Stimulated activated CD4-positive, alpha-beta T cell treated with anti-CD3 and anti-CD28 coated beads, Interleukin-4, amount 100 ng/mL, for 4 hours (primary cell): Measurements from ENCODE around the gene RERG.
"Not testable (repeated sequence)": the region's sequence is repeated elsewhere in the genome, so short reads cannot be mapped to it uniquely, and the experiment has no call there.

Experiments used
- DNase-seq, 2 experiments: peaks; one replicate each; pipeline ENCODE4 v3.0.0-alpha.2; 2020

Gene RERG

GRCh38 chr12:15130541-15130940 lies 90.7 kb downstream of the RERG start:
- no peak for DNase-seq

- no peak for DNase-seq
These were observed 97.8 kb downstream of the RERG start for GRCh38 chr12:15123401-15123800.

DNA sequence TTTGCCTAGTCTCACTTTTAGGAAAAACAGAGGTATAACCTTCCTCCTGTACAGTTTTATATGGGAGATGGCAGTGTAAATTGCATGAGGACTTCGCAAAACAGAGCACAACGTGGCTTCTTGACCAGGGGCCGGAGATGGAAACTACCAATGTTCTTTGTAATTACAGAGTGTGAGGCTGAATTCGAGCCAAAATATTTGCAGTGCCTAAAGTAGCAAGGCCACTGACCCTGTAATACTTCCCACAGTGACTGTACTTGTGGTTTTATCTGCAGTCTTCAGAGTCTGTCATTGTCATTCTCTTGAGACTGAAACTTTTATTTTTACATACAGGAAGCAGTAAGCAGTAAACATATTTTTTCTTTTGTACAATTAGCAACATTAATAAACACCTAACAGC lies 98.9 kb downstream of the RERG start:
- no peak for DNase-seq

GRCh38 chr12:15118955-15119354 lies 102.3 kb downstream of the RERG start:
- no peak for DNase-seq

DNA sequence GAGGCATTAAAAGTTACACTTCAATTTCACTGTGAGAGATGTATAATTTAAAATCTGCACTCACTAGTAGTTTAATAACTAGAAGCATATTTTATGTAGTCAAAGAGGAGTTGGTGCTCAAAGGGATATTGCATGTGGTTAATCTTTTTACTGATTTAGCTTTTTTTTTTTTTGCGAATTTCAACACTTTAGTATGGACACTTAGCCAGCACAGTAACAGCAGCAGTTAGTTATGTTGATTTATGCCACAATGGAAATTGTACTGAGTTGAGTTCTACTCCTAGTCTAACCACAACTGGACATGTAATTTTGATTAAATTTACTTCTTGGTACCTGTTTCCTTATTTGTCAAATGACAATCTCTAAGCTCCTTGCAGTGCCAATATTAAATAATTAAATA lies 104.2 kb downstream of the RERG start:
- no peak for DNase-seq

DNA sequence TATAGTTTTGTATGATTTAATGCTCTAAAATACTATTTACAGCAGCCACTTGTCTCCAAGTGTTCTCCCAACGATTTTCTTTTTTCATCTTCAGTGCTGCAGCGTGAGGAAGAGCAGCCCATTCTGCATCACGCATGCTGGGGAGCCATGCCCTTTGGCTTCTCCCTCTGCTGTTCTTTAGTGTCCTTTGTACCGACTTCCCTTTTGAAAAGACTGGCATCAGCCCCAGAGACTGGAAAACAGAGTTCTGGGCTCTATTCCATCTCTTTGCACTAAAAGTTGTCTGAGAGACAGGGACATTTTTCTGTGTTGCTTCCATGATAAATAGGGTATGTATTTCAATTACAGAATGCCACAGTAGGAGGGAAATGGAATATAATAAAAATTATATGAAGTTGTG lies 105.1 kb downstream of the RERG start:
- no peak for DNase-seq

DNA sequence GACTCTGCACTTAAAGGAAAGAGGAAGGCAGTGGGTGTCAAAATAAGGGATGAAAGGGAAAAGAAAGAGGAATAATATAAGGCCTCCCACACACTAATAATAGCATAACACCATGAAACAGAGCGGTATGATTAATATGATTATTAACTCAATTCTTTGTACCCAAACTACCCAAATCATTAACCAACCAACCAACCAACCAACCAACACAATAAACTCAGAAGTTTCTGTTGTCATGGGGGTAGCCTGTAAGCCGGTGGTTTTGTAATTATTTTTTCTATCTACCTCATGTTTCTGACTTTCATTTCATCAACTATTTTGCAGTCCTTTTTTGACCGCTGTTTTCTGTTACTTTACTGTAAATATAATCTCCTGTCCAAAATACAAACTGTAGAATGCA lies 105.8 kb downstream of the RERG start:
- no peak for DNase-seq

GRCh38 chr12:15114501-15114900 lies 106.7 kb downstream of the RERG start:
- no peak for DNase-seq

GRCh38 chr12:15092826-15093225 lies 128.4 kb downstream of the RERG start:
- DNase-seq: no peak

- DNase-seq: no peak
These were observed 130.8 kb downstream of the RERG start for GRCh38 chr12:15090441-15090840.

GRCh38 chr12:15088105-15088504 lies 133.1 kb downstream of the RERG start:
- DNase-seq: no peak

DNA sequence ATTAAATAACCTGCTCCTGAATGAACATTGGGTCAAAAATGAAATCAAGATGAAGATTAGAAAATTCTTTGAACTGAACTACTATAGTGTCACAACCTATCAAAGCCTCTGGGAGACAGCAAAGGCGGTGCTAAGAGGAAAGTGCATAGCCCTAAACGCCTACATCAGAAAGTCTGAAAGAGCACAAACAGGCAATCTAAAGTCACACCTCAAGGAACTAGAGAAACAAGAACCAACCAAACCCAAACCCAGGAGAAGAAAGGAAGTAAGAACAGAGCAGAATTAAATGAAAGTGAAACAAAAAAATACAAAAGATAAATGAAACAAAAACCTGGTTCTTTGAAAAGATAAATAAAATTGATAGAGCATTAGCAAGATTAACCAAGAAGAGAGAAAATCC lies 143.5 kb downstream of the RERG start:
- not testable (repeated sequence) for DNase-seq

DNA sequence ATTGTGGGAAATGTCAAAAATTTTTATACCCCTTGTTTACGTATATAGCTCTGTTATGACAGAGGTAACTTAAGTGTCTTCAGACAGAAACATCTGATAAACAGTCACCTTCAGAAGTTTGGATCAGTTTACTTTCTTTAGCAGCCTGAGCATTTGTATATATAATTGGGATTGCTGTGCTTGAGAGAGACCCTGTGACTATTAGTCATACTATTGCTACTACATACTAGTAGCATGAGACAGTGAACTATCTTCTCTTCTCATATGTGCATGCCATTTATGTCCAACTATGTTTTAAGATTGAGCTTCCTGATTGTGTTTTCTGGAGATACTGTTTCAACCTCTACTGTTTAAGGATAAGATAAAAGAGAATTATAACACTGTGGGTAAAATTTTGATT lies 146.9 kb downstream of the RERG start:
- DNase-seq: no peak

DNA sequence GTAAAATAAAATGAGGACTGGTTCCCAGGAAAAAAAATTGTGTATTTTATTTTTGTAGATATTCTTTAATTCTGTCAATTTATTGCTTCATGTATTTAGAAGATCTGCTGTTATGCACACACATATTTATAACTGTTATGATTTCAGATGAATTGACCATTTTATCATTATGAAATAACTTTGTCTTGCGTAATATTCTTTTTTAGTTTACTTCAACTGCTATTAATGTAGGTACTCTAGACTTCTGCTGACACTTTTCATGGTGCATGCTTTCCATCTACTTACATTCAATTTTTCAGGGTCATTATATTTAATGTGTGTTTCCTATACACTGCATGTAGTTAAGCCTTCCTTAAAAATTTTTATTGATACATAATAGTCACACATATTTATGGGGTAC lies 162.1 kb downstream of the RERG start:
- DNase-seq: no peak
